Epithelial cell of esophagus (primary cell): ENCODE results near the gene DKK2.
A peak's percentile ranks its signal among the peaks of the same experiment; 100 is the strongest.

Experiments used
- DNase-seq: peaks from one replicate; pipeline ENCODE4 v3.0.0; 2010; ENCODE audit warnings: low read depth
- H3K4me3 ChIP-seq: 2 replicates; pipeline ENCODE4 v1.5.1; 2011; ENCODE audit warnings: mild to moderate bottlenecking, low read length, control low read depth
- CTCF ChIP-seq: IDR thresholded peaks from 2 replicates; pipeline ENCODE4 v1.5.1; 2011; ENCODE audit warnings: low read depth, mild to moderate bottlenecking, low read length, control low read depth, inconsistent platforms; ENCODE audit not compliant: insufficient read depth; ENCODE audit errors: missing control alignments

Gene DKK2

GRCh38 chr4:107066621-107067020 lies 30.5 kb upstream of the DKK2 start:
- DNase-seq: no peak
- H3K4me3 ChIP-seq: no peak overlapping the region
- TF ChIP-seq CTCF: no peak

DNA sequence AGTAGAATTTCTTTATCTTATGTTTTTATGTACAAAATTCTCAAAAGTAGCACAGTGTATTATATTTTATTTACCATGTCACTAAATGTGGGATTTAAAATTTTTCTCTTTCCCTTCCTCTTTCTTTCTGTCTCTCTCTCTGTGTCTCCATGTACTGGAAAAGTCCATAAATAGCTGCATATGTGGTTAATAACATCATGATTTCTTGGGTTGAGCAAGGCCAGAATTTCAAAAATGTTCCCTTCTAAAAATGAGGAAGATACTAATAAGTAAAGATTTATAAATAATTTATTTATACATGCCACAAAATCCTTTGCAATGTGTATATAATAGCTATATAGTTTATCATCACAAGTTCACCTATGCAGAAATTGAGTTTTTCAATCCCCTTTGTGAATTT lies 29.1 kb upstream of the DKK2 start:
- no peak overlapping the region for H3K4me3 ChIP-seq
- no peak for DNase-seq
- no peak for TF ChIP-seq CTCF

- no peak for DNase-seq
- TF ChIP-seq CTCF: no peak
- H3K4me3 ChIP-seq: no peak overlapping the region
Observed at GRCh38 chr4:107060388-107060787, 24.3 kb upstream of the DKK2 start.

- TF ChIP-seq CTCF: no peak
- no peak for DNase-seq
- no peak overlapping the region for H3K4me3 ChIP-seq
Observed at GRCh38 chr4:107058828-107059227, 22.7 kb upstream of the DKK2 start.

DNA sequence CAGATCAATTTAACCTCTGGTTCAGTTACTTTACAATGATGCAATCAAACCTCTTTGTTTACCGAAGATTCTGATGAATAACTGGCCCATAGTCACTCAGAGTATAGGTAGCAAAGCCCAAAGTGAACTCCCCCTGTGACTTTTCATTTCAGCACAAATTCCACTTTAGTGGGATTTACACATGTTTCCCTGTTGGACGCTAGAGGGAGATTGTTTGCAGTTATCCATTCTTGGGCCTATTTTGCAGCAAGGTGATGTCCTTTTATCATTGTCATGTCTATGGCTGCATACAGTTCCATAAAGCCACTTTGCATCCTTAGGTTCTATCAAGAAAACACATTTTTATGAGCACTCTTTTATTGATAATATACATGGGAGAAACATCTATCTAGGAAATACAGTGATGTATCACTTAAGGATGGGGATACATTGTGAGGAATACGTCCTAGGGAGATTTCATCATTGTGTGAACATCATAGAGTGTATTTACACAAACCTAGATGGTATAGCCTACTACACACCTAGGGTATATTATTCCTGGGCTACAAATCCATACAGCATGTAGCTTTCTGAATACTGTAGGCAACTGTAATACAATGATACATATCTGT lies 14.5 kb upstream of the DKK2 start:
- peak; percentile 22 for DNase-seq
- peak; percentile 73 for TF ChIP-seq CTCF

DNA sequence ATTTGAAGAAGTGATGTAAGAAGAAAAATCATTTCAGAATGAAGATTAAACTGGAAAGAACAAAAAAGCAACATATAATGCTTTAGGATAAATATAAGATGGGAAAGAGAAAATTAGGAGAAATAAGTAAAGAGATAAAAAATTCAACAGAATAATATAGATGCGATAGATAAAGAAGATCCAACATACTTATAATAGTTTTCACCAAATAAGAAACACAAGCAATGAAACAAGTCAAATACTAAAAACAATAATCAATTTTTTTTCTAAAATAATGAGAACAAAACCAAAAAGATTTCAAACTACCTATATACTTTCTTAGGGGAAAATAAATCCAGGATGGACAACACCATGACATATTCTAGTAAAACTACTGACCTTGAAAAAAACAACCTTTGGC lies 10.1 kb upstream of the DKK2 start:
- no peak for DNase-seq
- no peak for TF ChIP-seq CTCF
- no peak overlapping the region for H3K4me3 ChIP-seq

More for the DNA sequence above, 14.5 kb upstream of the DKK2 start:
- no peak overlapping the region for H3K4me3 ChIP-seq

GRCh38 chr4:107044170-107044569 lies 8.1 kb upstream of the DKK2 start:
- peak; percentile 21 for DNase-seq
- no peak for TF ChIP-seq CTCF
- no peak overlapping the region for H3K4me3 ChIP-seq
